ENCODE data around the gene ZDHHC16. TPM values are rescaled to one million over a fixed set of nuclear protein-coding genes. Genes with fewer than 3 reads are reported as not detected.
"Not testable (repeated sequence)": the region's sequence is repeated elsewhere in the genome, so short reads cannot be mapped to it uniquely, and the experiment has no call there.

The ZDHHC16 gene
- total and polyA plus RNA-seq, 3 experiments from 2014 or later, result 26.4 to 57.6 (median 56.2) TPM

DNA sequence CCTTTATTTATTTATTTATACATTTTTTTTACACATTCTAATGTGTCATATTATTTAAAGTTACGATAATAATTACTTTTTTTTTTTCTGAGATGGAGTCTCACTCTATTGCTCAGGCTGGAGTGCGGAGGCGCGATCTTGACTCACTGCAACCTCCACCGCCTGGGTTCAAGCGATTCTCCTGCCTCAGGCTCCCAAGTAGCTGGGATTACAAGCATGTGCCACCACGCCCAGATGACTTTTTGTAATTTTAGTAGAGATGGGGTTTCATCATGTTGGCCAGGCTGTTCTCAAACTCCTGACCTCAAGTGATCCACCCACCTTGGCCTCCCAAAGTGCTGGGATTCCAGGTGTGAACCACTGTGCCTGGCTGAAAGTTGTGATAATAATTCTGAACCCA, 39.5 kb upstream of the ZDHHC16 start:
- Mint-ChIP-seq H3K27ac (peak overlapping the region in 1 of 8 donors; percentile 64), H3K4me1 (peaks cover 7 to 10% (median 10%) of the 10 kb centered on the region in 3 donors)
- H3K4me3 ChIP-seq (ENCODE audit: low read length); DNase-seq; H3K36me3 Mint-ChIP-seq; H3K9me3 Mint-ChIP-seq; H3K27me3 ChIP-seq (ENCODE audit: insufficient read depth, low read length, poor library complexity, severe bottlenecking); H3K36me3 ChIP-seq (ENCODE audit: insufficient read depth, low read length); H3K4me1 ChIP-seq (ENCODE audit: insufficient read depth, low read length); H3K9me3 ChIP-seq (ENCODE audit: low read length); H3K4me3 Mint-ChIP-seq; H3K27ac ChIP-seq (ENCODE audit: low read depth, low read length); POLR2A ChIA-PET; H3K27me3 Mint-ChIP-seq: not testable (repeated sequence)
- CTCF ChIA-PET, result interaction anchor here (0.6 to 2.1 kb wide), 5 partner anchors 10 to 38 kb away, joined by 3 to 13 read pairs (median 4); partner anchors contain the start of genes EXOSC1 and ZDHHC16

DNA sequence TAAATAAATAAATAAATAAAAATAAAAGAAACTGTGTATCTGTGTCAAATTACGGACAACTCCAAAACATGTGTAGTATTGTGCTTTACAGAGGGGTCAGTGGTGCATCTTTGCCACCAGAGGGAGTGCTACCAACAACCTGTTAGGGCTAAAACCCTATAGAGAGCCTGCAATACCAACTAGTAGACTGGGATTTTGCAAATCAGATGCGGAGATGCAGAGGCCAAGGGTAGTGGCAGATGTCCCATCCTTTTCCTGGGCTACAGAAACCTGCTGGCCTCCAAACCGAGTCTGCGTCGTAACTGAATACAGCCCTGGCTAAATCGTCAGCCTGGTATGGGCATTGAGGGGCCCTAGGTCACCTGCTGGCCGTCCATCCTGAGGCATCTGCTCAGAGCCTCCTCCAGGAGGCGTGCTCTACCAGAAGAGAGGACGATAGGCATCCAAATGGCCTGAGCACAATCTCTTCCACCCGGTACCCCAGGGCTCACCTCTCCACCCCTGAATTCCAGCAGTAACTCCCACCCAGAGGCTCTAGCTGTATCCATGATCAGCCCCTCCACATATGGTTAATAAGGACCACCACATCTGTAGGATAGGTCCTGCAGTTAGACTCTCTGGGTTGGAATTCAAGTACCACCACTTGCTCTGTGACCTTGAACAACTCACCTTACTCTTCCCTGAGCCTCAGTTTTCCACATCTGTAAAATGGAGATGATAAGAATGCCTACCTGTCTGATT, 38.6 kb upstream of the ZDHHC16 start:
- H3K4me1 Mint-ChIP-seq, result peaks cover 6 to 10% (median 9%) of the 10 kb centered on the region in 3 donors
- no peaks in the 10 kb centered on the region for H3K27me3 Mint-ChIP-seq
- H3K4me3 Mint-ChIP-seq, result peak overlapping the region in 6 of 7 donors; percentile 31 to 74 (median 70)
- no peaks in the 10 kb centered on the region for H3K36me3 ChIP-seq (ENCODE audit: insufficient read depth, low read length)
- peak overlapping the region in 7 of 8 donors; percentile 1 to 82 (median 59) for H3K27ac Mint-ChIP-seq
- DNase-seq, result peak; percentile 39 to 73 (median 68)
- peaks cover 6% of the 10 kb centered on the region for H3K4me1 ChIP-seq (ENCODE audit: insufficient read depth, low read length)
- no peaks in the 10 kb centered on the region for H3K27me3 ChIP-seq (ENCODE audit: insufficient read depth, low read length, poor library complexity, severe bottlenecking)
- no peak overlapping the region for H3K27ac ChIP-seq (ENCODE audit: low read depth, low read length)
- H3K36me3 Mint-ChIP-seq, result no peaks in the 10 kb centered on the region
- H3K9me3 Mint-ChIP-seq, result no peaks in the 10 kb centered on the region
- no peaks in the 10 kb centered on the region for H3K9me3 ChIP-seq (ENCODE audit: low read length)
- ChIA-PET POLR2A (no interaction called here), CTCF (interaction anchor here (0.6 to 2.1 kb wide), 12 partner anchors 11 to 145 kb away, joined by 3 to 13 read pairs (median 3); partner anchors contain the start of genes EXOSC1 and ZDHHC16)
- H3K4me3 ChIP-seq (ENCODE audit: low read length), result peak overlapping the region; percentile 36

DNA sequence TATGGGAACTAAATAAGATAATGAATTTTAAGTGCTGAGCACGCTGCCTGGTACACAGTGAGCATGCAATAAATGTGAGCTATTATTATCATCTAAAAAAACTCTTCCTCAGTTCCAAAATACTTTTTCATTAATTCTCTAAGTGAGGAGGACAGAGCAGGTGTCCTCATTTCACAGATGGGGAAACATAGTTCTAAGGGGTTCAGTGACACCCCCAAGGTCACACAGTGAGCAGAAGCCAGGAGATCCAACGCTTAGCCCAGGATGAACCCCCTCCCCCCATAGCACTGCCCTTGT, 38.1 kb upstream of the ZDHHC16 start:
- CTCF ChIA-PET, result interaction anchor here (0.6 to 2.1 kb wide), 9 partner anchors 10 to 133 kb away, joined by 3 to 13 read pairs (median 3); partner anchors contain the start of genes EXOSC1 and ZDHHC16
- H3K4me1 Mint-ChIP-seq, result peaks cover 8 to 14% (median 13%) of the 10 kb centered on the region in 3 donors
- Histone ChIP-seq H3K27me3 (ENCODE audit: insufficient read depth, low read length, poor library complexity, severe bottlenecking) (no peaks in the 10 kb centered on the region), H3K9me3 (ENCODE audit: low read length) (no peaks in the 10 kb centered on the region), H3K27ac (ENCODE audit: low read depth, low read length) (no peak overlapping the region), H3K4me1 (ENCODE audit: insufficient read depth, low read length) (peaks cover 6% of the 10 kb centered on the region), H3K36me3 (ENCODE audit: insufficient read depth, low read length) (no peaks in the 10 kb centered on the region), H3K4me3 (ENCODE audit: low read length) (no peak overlapping the region)
- no peak for DNase-seq
- POLR2A ChIA-PET, result no interaction called here
- no peaks in the 10 kb centered on the region for H3K36me3 Mint-ChIP-seq
- no peaks in the 10 kb centered on the region for H3K9me3 Mint-ChIP-seq
- H3K4me3 Mint-ChIP-seq, result no peak overlapping the region
- no peaks in the 10 kb centered on the region for H3K27me3 Mint-ChIP-seq
- H3K27ac Mint-ChIP-seq, result peak overlapping the region in 1 of 8 donors; percentile 1

DNA sequence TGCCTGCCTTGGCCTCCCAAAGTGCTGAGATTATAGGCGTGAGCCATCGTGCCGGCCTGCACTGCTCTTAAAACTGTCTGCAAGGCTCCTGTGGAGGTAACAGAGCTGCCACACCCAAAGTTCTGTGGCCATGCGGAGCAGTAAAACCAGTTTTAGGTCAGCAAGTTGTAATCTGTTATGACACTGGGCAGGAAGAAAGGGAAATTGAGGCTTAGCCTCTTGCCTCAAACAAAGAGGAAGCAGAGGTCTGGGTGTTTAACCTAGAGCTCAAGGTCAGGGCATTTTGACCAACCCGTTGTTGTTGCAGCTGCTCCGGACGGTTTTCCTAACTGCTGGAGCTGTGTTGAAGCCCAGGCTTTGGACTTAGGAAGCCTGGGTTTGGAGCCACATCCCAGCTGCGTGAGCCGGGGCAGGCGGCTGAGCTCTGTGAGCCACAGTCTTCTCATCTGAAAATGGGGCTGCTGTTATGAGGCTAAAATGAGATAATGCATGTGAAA, 37.4 kb upstream of the ZDHHC16 start:
- POLR2A ChIA-PET, result no interaction called here
- H3K27ac ChIP-seq (ENCODE audit: low read depth, low read length), result no peak overlapping the region
- Mint-ChIP-seq H3K27ac (no peak overlapping the region), H3K4me3 (no peak overlapping the region), H3K27me3 (no peaks in the 10 kb centered on the region), H3K36me3 (no peaks in the 10 kb centered on the region), H3K4me1 (peaks cover 12 to 19% (median 18%) of the 10 kb centered on the region in 3 donors), H3K9me3 (no peaks in the 10 kb centered on the region)
- H3K4me1 ChIP-seq (ENCODE audit: insufficient read depth, low read length), result peaks cover 9% of the 10 kb centered on the region
- no peak overlapping the region for H3K4me3 ChIP-seq (ENCODE audit: low read length)
- DNase-seq, result no peak
- no peaks in the 10 kb centered on the region for H3K36me3 ChIP-seq (ENCODE audit: insufficient read depth, low read length)
- no peaks in the 10 kb centered on the region for H3K27me3 ChIP-seq (ENCODE audit: insufficient read depth, low read length, poor library complexity, severe bottlenecking)
- CTCF ChIA-PET, result interaction anchor here (0.9 to 2.4 kb wide), 8 partner anchors 9 to 144 kb away, joined by 3 to 9 read pairs (median 4); no protein-coding TSS in a partner anchor
- no peaks in the 10 kb centered on the region for H3K9me3 ChIP-seq (ENCODE audit: low read length)

DNA sequence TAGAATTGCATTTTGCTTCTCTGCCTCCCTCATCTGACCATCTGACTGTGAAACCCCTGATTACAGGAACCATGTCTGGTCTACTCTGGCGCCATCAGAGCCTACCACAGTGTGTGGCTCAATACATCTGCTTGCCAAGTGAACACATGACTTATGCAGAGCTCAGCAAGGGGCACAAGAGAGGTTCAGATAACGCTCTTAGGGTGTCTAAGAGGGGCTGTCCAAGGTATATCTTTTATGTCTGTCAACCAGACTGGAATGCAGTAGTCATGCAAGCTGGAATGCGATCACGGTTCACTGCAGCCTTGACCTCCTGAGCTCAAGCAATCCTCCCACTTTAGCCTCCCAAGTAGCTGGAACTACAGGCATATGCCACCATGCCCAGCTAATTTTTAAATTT, 34.6 kb upstream of the ZDHHC16 start:
- Mint-ChIP-seq H3K27me3 (no peaks in the 10 kb centered on the region), H3K4me1 (peaks cover 31 to 41% (median 36%) of the 10 kb centered on the region in 3 donors), H3K27ac (peak overlapping the region in 1 of 8 donors; percentile 55), H3K9me3 (no peaks in the 10 kb centered on the region), H3K36me3 (no peaks in the 10 kb centered on the region), H3K4me3 (no peak overlapping the region)
- CTCF ChIA-PET, result interaction anchor here (0.6 to 1.8 kb wide), 3 partner anchors 9 to 126 kb away, joined by 3 to 6 read pairs (median 4); partner anchors contain the start of gene RRP12
- Histone ChIP-seq H3K27ac (ENCODE audit: low read depth, low read length) (no peak overlapping the region), H3K9me3 (ENCODE audit: low read length) (no peaks in the 10 kb centered on the region), H3K27me3 (ENCODE audit: insufficient read depth, low read length, poor library complexity, severe bottlenecking) (no peaks in the 10 kb centered on the region), H3K4me3 (ENCODE audit: low read length) (no peak overlapping the region), H3K4me1 (ENCODE audit: insufficient read depth, low read length) (peaks cover 29% of the 10 kb centered on the region), H3K36me3 (ENCODE audit: insufficient read depth, low read length) (no peaks in the 10 kb centered on the region)
- POLR2A ChIA-PET, result no interaction called here
- DNase-seq, result no peak

DNA sequence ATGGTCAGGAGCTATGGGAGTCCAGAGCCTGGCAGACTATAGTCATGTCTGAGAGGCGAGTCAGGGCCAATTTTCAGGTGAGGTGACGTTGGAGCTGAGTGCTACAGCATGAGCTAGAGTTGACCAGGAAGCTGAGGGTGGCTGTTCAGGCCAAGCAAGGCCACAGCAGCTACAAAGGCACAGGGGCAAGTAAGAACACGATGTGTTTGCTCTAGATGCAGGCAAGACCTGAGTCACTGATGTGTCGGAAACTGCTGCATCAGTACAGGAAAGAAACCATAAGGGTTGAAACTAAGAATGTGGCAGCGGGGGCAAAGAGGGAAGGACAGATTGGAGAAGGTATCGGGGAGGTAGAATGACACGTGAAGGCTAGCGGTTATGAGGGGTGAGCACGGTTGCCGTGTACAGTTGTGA, 33.1 kb upstream of the ZDHHC16 start:
- Histone ChIP-seq H3K36me3 (ENCODE audit: insufficient read depth, low read length) (no peaks in the 10 kb centered on the region), H3K27ac (ENCODE audit: low read depth, low read length) (no peak overlapping the region), H3K4me3 (ENCODE audit: low read length) (no peak overlapping the region), H3K9me3 (ENCODE audit: low read length) (no peaks in the 10 kb centered on the region), H3K27me3 (ENCODE audit: insufficient read depth, low read length, poor library complexity, severe bottlenecking) (no peaks in the 10 kb centered on the region), H3K4me1 (ENCODE audit: insufficient read depth, low read length) (peaks cover 27% of the 10 kb centered on the region)
- Mint-ChIP-seq H3K9me3 (no peaks in the 10 kb centered on the region), H3K4me1 (peaks cover 35 to 43% (median 40%) of the 10 kb centered on the region in 3 donors), H3K27ac (peak overlapping the region; percentile 3 to 93 (median 77)), H3K36me3 (peaks cover 0 to 2% (median 0%) of the 10 kb centered on the region in 3 donors), H3K27me3 (no peaks in the 10 kb centered on the region), H3K4me3 (peak overlapping the region in 4 of 7 donors; percentile 1 to 49 (median 18))
- no peak for DNase-seq
- POLR2A ChIA-PET, result interaction anchor here (1.2 kb wide), 1 partner anchor 12 kb away, joined by 5 read pairs; no protein-coding TSS in a partner anchor
- CTCF ChIA-PET, result interaction anchor here (0.8 to 2.9 kb wide), 4 partner anchors 10 to 142 kb away, joined by 3 to 13 read pairs (median 6); partner anchors contain the start of gene RRP12

DNA sequence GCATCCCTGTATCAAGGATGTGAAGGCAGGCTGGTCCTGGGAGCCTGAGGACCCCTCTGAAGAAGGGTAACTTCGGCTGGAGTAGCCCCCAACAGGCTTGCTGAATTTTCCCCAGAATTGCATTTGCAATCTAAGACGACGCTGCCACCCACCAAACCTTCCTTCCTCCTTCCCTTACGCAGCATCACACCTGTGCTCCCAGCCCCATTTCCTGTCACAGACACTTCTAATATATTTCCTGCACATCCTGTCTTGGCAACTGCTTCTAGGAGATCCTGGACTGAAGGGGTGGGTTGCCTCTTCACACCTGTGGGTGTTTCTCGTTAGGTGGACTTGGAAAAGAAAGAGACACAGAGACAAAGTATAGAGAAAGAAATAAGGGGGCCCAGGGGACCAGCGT, 29.4 kb upstream of the ZDHHC16 start:
- no peaks in the 10 kb centered on the region for H3K27me3 ChIP-seq (ENCODE audit: insufficient read depth, low read length, poor library complexity, severe bottlenecking)
- no peak overlapping the region for H3K4me3 ChIP-seq (ENCODE audit: low read length)
- H3K27ac ChIP-seq (ENCODE audit: low read depth, low read length), result no peak overlapping the region
- H3K4me3 Mint-ChIP-seq, result peak overlapping the region in 5 of 7 donors; percentile 16 to 72 (median 58)
- H3K36me3 Mint-ChIP-seq, result peaks cover 0 to 3% (median 2%) of the 10 kb centered on the region in 3 donors
- DNase-seq, result no peak
- H3K27me3 Mint-ChIP-seq, result no peaks in the 10 kb centered on the region
- no peaks in the 10 kb centered on the region for H3K36me3 ChIP-seq (ENCODE audit: insufficient read depth, low read length)
- peaks cover 34% of the 10 kb centered on the region for H3K4me1 ChIP-seq (ENCODE audit: insufficient read depth, low read length)
- no peaks in the 10 kb centered on the region for H3K9me3 ChIP-seq (ENCODE audit: low read length)
- H3K4me1 Mint-ChIP-seq, result peaks cover 45 to 59% (median 56%) of the 10 kb centered on the region in 3 donors
- no peaks in the 10 kb centered on the region for H3K9me3 Mint-ChIP-seq
- POLR2A ChIA-PET, result interaction anchor here (0.7 kb wide), 1 partner anchor 16 kb away, joined by 3 read pairs; no protein-coding TSS in a partner anchor
- peak overlapping the region; percentile 34 to 91 (median 84) for H3K27ac Mint-ChIP-seq
- CTCF ChIA-PET, result interaction anchor here (1.1 kb wide), 1 partner anchor 10 kb away, joined by 3 read pairs; no protein-coding TSS in a partner anchor

DNA sequence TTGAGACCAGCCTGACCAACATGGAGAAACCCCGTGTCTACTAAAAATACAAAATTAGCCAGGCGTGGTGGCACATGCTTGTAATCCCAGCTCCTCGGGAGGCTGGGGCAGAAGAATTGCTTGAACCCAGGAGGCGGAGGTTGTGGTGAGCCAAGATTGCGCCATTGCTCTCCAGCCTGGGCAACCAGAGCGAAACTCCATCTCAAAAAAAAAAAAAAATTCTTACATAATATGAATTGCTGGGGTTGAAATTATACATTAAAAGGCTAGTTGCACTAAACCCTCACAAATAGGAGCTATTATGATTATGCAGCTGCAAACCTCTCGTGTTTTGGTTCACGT, 22.2 kb upstream of the ZDHHC16 start:
- Mint-ChIP-seq H3K4me1 (peaks cover 36 to 51% (median 43%) of the 10 kb centered on the region in 3 donors), H3K4me3 (peak overlapping the region in 2 of 7 donors; percentile 36 to 76), H3K27ac (peak overlapping the region in 3 of 8 donors; percentile 29 to 88 (median 42)), H3K36me3 (peaks cover 0 to 19% (median 2%) of the 10 kb centered on the region in 3 donors)
- H3K4me1 ChIP-seq (ENCODE audit: insufficient read depth, low read length), result peaks cover 25% of the 10 kb centered on the region
- H3K36me3 ChIP-seq (ENCODE audit: insufficient read depth, low read length); DNase-seq; H3K27me3 ChIP-seq (ENCODE audit: insufficient read depth, low read length, poor library complexity, severe bottlenecking); H3K27ac ChIP-seq (ENCODE audit: low read depth, low read length); H3K4me3 ChIP-seq (ENCODE audit: low read length); H3K27me3 Mint-ChIP-seq; H3K9me3 ChIP-seq (ENCODE audit: low read length); POLR2A ChIA-PET; H3K9me3 Mint-ChIP-seq: not testable (repeated sequence)
- CTCF ChIA-PET, result interaction anchor here (1.9 to 2.3 kb wide), 3 partner anchors 8 to 15 kb away, joined by 5 to 13 read pairs (median 9); no protein-coding TSS in a partner anchor
